GM13977 (cell line): ENCODE measurements around the gene ZCCHC14.
A peak's percentile ranks its signal among the peaks of the same experiment; 100 is the strongest.

ENCODE experiments used
- DNase-seq: peaks from one replicate; pipeline ENCODE4 v3.0.0; 2012; ENCODE audit warnings: low spot score
- in situ Hi-C: fragments of 300-500 bp; cut with MboI; formaldehyde crosslinking; loops from one replicate; pipeline ENCODE4 v1.12.0; 2022; ENCODE audit warnings: low sequenced_read_pairs, low pct_unique_long_range_greater_than_20kb, mixed read lengths, inconsistent platforms; ENCODE audit not compliant: unreplicated experiment
- TF ChIP-seq, protein P1 (sequence below): IDR thresholded peaks from 2 replicates; pipeline ENCODE4 v1.5.1; 2012; ENCODE audit warnings: mild to moderate bottlenecking, control low read depth; ENCODE audit not compliant: insufficient read depth; ENCODE audit errors: extremely low read depth, missing control alignments

Gene ZCCHC14

DNA sequence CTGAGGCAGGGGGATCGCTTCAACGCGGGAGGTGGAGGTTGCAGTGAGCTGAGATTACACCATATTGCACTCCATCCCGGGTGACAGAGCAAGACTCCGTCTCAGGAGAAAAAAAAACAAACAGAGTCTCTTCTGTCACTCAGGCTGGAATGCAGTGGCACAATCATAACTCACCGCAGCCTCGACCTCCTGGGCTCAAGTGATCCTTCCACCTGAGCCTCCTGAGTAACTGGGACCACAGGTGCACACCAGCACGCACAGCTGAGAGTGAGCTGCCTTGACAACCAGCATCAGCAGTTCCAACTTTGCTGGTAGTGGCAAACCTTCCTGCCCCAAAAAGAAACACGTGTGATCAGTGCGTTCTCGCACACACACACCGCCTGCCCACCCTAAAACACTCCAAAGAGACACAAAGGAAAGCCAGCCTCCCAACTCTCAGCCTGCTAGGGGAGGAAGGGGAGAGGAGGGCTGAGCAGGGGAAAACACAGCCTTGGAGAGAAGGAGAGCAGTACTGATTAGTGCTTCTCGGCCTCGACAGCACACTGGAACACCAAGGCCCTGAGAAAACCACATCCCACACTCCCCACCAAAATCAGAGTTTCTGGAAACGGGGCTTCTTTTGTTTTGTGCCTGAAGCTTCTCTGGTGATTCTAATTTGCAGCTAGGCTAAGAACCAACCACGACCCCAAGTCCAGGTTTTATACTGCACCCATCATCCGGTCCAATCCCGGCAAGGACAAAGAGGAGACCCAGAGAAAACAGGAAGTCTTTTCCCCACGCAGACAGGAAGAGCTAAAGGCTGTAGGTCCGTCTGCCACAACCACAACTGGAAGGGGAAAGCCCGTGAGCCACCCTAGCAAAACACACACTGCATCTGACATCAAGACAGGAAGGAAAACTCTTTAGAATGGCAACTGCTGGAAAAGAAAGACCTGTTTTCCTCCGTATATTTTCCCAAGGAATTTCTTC, 28.8 kb downstream of the ZCCHC14 start:
- in situ Hi-C loops, result no loop called here
- TF ChIP-seq, protein P1, sequence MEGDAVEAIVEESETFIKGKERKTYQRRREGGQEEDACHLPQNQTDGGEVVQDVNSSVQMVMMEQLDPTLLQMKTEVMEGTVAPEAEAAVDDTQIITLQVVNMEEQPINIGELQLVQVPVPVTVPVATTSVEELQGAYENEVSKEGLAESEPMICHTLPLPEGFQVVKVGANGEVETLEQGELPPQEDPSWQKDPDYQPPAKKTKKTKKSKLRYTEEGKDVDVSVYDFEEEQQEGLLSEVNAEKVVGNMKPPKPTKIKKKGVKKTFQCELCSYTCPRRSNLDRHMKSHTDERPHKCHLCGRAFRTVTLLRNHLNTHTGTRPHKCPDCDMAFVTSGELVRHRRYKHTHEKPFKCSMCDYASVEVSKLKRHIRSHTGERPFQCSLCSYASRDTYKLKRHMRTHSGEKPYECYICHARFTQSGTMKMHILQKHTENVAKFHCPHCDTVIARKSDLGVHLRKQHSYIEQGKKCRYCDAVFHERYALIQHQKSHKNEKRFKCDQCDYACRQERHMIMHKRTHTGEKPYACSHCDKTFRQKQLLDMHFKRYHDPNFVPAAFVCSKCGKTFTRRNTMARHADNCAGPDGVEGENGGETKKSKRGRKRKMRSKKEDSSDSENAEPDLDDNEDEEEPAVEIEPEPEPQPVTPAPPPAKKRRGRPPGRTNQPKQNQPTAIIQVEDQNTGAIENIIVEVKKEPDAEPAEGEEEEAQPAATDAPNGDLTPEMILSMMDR, result no peak
- DNase-seq, result peak; percentile 66

DNA sequence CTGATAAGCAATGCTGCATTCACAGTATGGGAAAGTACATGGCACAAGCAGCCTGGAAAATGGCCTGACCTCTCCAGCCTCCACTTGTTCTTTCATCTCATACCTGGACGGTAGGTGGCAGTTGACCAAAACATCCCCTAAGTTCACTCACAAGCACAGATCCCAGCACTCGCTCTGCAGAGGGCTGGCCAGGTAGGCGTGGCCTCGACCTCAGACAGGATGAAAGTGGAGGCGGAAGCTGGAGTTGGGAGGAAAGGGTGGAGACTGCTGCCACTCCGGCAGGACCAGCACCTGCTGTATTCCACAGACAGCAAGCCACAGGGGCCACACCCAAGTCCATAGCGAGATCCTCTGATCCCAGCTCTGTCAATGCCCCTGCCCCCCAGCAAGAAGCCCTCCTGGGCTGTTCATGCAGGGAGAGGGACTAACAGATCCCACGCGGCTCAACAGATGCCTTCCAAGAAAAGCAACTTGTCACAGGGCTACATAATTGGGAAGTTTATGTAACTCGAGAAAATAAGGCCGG, 31.3 kb downstream of the ZCCHC14 start:
- TF ChIP-seq, protein P1, result peak; percentile 69
- in situ Hi-C loops, result no loop called here
- peak; percentile 75 for DNase-seq

DNA sequence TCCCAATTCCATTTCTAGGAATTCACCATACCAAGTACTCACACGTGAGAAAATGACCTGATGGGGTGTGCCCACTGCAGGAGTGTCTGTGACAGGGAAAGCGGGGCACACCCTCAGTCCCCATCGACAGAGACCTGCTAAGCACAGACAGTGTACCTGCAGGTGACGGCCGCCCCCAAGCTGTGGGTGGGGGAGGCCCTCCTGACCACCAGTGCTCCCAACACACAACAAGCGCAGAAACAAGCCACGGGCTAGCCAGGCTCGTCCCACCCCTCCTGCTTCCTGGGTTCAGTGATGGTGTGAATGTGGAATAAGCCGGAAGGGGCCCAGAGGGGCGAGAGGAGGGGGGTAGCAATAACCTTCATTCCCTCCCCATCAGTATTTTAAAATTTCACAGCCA, 31.9 kb downstream of the ZCCHC14 start:
- TF ChIP-seq, protein P1, result no peak
- in situ Hi-C loops, result no loop called here
- DNase-seq, result no peak

DNA sequence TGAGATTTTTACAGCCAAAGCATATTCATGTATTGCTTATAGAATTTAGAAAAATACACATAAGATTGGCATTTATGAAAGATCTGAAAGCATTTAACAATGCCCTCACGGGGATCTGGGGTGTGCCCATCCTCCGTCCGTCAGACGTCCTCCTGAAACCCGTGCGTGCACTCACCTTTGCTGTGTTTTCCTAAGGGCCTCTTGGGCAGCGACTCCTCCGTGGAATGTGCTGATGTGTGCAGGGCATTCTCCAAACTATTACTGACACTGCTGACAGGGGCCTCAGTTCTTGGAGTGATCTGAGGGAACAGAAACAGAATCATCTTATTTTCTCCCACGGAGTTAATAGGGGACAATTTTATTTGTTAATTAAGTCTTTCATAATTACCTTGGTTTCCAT, 33.0 kb downstream of the ZCCHC14 start:
- in situ Hi-C loops, result no loop called here
- TF ChIP-seq, protein P1, result no peak
- DNase-seq, result no peak

DNA sequence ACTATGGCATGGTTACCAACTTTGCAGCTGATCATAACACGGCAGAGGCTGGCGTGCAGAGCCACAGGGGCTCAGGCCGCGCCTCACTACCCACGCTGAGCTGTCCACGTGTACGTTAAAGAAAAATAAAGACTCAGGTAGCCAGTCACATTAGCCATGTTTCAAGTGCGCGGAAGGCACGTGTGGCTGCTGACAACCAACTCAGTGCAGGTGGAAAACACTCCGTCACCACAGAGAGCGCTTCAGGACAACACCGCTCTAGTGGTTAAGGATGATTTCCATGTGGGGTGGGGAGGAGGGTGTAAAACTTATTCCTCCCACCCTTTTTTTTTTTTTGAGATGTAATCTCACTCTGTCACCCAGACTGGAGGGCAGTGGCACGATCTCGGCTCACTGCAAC, 33.8 kb downstream of the ZCCHC14 start:
- no peak for DNase-seq
- TF ChIP-seq, protein P1, result no peak
- in situ Hi-C loops, result no loop called here

DNA sequence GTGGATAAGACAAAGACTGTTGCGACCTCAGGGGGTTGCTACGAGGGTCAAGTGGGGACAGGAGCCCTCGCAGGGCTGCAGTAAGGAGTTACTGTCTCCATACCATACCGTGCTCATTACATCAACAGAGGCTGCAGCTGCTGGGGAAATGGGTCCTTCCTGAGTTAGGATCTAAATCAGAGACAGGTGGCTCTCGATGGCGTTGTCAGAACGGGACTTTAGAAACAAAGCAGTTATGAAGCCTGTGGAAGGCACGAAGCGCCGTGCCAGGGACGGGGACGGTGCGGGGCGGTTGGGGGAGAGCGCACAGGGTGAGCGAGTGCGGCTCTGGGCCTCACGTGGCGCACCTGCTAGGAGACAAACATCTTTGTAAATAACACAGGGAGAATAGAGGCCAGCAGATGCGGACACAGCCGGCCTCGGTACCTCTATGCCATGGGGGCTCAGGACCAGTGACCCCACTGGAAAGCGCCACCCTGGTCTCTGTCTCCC, 34.4 kb downstream of the ZCCHC14 start:
- in situ Hi-C loops, result no loop called here
- TF ChIP-seq, protein P1, result no peak
- DNase-seq, result no peak
